Measurements from ENCODE around the gene CASKIN1.

DNA sequence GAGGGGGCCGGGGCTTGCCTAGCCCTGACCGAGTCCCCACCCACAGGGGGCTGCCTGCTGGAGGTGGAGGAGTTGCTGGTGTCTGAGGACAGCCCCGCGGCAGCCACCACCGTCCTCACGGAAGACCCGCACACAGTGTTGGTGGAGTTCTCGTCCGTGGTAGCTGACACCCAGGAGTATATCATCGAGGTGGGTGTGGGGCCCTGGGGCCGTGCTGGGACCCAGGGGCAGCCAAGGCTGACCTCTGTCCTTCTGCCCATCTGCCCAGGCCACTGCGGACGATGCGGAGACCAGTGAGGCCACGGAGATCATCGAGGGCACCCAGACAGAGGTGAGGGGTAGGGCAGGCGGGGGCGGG lies 38.4 kb upstream of the CASKIN1 start:
- TF ChIP-seq EZH2 (IDR thresholded peaks at IDR 0.05; ENCODE audit: borderline replicate concordance, low read depth, low read length, severe bottlenecking): no peak
- TF ChIP-seq, protein P1, sequence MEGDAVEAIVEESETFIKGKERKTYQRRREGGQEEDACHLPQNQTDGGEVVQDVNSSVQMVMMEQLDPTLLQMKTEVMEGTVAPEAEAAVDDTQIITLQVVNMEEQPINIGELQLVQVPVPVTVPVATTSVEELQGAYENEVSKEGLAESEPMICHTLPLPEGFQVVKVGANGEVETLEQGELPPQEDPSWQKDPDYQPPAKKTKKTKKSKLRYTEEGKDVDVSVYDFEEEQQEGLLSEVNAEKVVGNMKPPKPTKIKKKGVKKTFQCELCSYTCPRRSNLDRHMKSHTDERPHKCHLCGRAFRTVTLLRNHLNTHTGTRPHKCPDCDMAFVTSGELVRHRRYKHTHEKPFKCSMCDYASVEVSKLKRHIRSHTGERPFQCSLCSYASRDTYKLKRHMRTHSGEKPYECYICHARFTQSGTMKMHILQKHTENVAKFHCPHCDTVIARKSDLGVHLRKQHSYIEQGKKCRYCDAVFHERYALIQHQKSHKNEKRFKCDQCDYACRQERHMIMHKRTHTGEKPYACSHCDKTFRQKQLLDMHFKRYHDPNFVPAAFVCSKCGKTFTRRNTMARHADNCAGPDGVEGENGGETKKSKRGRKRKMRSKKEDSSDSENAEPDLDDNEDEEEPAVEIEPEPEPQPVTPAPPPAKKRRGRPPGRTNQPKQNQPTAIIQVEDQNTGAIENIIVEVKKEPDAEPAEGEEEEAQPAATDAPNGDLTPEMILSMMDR (IDR thresholded peaks at IDR 0.05; ENCODE audit: borderline replicate concordance, extremely low read depth, low read length, poor library complexity, severe bottlenecking): no peak

Measured in DND-41 (cell line).